Left ventricle myocardium inferior (tissue), 1 donor: ENCODE measurements around the gene CR2. TPM values are rescaled to one million over a fixed set of nuclear protein-coding genes. Genes with fewer than 3 reads are reported as not detected.

Experiments
- DNase-seq: peaks from one replicate; pipeline ENCODE4 v3.0.0-alpha.2; 2020
- H3K27ac ChIP-seq: fragments of 200-600 bp; replicated peaks from 2 replicates; pipeline ENCODE4 v1.8.0; 2021
- H3K27me3 ChIP-seq: fragments of 200-600 bp; 2 replicates; pipeline ENCODE4 v1.8.0; 2021; ENCODE audit warnings: low read depth
- H3K36me3 ChIP-seq: fragments of 200-600 bp; 2 replicates; pipeline ENCODE4 v1.8.0; 2021
- H3K4me1 ChIP-seq: fragments of 200-600 bp; 2 replicates; pipeline ENCODE4 v1.8.0; 2021
- H3K4me3 ChIP-seq: fragments of 200-600 bp; 2 replicates; pipeline ENCODE4 v1.8.0; 2021; ENCODE audit warnings: mild to moderate bottlenecking, moderate library complexity
- H3K9me3 ChIP-seq: fragments of 200-600 bp; replicated peaks from 2 replicates; pipeline ENCODE4 v1.8.0; 2021
- intact Hi-C: fragments of 100-400 bp; cut with micrococcal nuclease; formaldehyde crosslinking; loops from one replicate; pipeline ENCODE4 v1.11.0; 2022
- total RNA-seq: library from RNA; stranded (reverse); fragmentation: NEBNext Ultra II Directional; extraction: Animal tissue kit (Norgen Biotek cat#: 25700); gene quantifications from one replicate; pipeline ENCODE4 v1.2.1, GENCODE V29; 2021
- TF ChIP-seq, protein P1 (sequence below): fragments of 200-600 bp; IDR thresholded peaks from 2 replicates; pipeline ENCODE4 v1.8.0; 2021; ENCODE audit warnings: antibody characterized with exemption, mild to moderate bottlenecking, borderline replicate concordance
- donor health status: DM: no; HTN: yes; CAD: no; lungs with severe emphysema.

The CR2 gene
- total RNA-seq, 1 donor from 2014 or later: not detected

DNA sequence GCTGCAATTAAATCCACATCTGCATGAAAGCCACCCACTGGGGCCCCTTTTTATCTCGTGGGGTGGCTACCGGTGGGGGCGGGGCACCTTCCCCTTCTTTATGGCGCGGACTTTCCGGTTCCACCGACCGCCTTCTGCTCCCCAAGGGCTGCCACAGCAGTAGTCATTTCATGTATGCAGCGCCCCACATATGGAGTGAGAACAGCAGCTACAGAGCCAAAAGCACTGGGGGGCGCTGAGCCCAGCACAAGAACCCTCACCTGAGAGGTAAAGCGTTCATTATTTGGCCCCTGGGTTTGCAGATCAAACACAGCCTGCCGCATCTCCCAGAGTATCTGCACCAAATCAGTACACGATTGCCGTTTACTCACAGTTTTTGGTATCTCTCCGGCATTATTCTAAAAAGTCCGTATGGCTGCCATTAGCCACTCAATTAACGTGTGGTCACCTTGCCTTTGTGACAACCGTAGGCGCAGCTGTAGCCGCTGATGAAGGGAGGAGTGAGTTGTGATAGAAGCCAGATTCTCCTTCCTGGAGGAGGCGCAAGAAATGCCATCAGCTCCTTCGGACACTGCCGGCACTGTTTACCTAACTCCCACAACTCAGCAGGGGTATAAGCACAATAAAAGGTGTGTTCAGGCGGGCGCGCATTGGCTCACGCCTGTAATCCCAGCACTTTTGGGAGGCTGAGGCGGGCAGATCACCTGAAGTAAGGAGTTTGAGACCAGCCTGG is 30.4 kb upstream of the CR2 start:
- TF ChIP-seq, protein P1, sequence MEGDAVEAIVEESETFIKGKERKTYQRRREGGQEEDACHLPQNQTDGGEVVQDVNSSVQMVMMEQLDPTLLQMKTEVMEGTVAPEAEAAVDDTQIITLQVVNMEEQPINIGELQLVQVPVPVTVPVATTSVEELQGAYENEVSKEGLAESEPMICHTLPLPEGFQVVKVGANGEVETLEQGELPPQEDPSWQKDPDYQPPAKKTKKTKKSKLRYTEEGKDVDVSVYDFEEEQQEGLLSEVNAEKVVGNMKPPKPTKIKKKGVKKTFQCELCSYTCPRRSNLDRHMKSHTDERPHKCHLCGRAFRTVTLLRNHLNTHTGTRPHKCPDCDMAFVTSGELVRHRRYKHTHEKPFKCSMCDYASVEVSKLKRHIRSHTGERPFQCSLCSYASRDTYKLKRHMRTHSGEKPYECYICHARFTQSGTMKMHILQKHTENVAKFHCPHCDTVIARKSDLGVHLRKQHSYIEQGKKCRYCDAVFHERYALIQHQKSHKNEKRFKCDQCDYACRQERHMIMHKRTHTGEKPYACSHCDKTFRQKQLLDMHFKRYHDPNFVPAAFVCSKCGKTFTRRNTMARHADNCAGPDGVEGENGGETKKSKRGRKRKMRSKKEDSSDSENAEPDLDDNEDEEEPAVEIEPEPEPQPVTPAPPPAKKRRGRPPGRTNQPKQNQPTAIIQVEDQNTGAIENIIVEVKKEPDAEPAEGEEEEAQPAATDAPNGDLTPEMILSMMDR: no peak
- intact Hi-C loops: no loop called here

DNA sequence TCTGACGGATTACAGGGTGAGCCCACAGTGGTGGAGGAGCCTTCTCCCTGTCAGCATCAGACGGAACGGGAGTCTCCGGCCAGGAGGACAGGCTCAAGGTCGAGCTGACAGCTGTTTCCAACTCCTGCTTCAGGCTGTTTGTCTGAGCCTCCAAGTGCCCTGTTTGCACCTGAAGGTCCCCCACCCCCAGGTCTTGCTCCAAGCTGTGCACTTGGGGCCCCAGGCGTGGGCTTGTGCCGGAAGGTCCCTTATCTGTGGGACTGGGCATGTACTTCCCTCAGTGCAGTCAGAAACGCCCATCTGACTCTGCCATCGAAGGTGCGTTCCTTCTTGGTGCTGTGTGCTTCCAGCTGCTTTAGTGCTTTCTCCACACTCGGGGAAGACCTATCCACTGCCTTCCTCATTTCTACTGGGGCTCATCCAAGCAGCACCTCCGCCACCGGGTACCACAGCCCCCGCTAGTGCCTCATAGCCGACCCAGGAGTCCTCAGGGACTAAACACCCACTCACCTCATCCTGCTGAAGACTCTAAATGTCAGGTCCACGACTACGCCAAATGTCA is 29.5 kb upstream of the CR2 start:
- Histone ChIP-seq H3K27me3 (peaks cover 55% of the 10 kb centered on the region), H3K9me3 (peaks cover 19% of the 10 kb centered on the region), H3K4me1 (no peaks in the 10 kb centered on the region), H3K4me3 (no peak overlapping the region), H3K36me3 (no peaks in the 10 kb centered on the region), H3K27ac (no peak overlapping the region)
- no peak for DNase-seq
- intact Hi-C loops: no loop called here
- TF ChIP-seq, protein P1: no peak

More for the DNA sequence above, 30.4 kb upstream of the CR2 start:
- Histone ChIP-seq H3K27me3 (peaks cover 55% of the 10 kb centered on the region), H3K4me1 (no peaks in the 10 kb centered on the region), H3K9me3 (peaks cover 27% of the 10 kb centered on the region), H3K4me3 (no peak overlapping the region), H3K27ac (no peak overlapping the region), H3K36me3 (no peaks in the 10 kb centered on the region)
- no peak for DNase-seq

DNA sequence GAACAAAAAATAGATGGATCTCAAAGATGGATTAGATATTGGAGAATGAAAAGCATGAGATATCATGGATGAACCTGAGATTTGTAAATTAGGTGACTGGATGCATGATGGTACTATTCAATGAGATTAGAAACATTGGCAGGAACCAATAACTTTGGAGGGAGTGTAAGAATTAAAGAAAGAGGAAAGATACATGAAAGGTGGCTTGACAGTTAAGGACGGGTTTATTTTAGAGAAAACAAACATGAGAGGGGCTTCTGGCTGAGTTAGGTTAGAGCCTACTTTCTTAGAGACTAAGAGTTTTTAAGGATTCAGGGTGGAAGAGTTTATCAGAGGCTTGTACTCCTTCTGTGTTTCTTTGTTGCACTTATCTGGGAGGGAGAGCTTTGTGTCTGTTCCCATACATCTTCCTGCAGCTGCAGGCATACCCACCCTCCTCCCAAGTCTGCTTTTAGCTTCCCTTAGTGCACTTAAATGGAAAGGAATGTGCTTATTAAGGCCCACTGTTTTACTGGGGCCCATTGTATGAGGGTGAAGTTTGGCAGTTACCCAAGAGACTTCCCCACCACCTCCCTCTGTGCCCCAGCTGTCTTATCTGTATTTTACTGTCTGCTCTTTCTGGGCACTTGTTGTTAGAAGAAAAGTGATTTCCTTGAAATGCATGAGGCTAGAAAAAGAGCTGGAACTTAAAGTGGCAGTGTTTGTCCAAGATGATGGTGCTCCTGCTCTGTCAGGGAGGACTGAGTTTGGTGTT is 26.1 kb upstream of the CR2 start:
- Histone ChIP-seq H3K27ac (no peak overlapping the region), H3K27me3 (peaks cover 38% of the 10 kb centered on the region), H3K4me1 (no peaks in the 10 kb centered on the region), H3K9me3 (no peaks in the 10 kb centered on the region), H3K36me3 (no peaks in the 10 kb centered on the region), H3K4me3 (no peak overlapping the region)
- TF ChIP-seq, protein P1: no peak
- no peak for DNase-seq
- intact Hi-C loops: no loop called here

DNA sequence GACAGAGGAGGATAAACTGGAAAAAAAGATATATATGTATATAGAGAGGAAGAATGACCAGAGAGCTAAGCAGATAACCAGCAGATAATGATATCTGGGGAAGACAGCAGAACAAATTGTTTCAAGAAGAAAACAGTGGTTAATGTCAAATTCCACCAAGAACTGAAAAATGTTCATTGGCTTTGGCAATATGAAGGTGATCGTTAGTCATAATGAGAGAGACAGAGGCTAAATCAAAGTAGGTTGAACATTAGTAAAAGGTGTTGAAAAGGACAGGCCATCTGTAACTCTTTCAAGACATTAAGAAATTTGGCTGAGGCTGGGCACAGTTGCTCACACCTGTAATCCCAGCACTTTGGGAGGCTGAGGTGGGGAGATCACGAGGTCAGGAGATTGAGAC is 25.3 kb upstream of the CR2 start:
- Histone ChIP-seq H3K36me3 (no peaks in the 10 kb centered on the region), H3K27ac (no peak overlapping the region), H3K4me3 (no peak overlapping the region), H3K4me1 (no peaks in the 10 kb centered on the region), H3K27me3 (peaks cover 30% of the 10 kb centered on the region), H3K9me3 (no peaks in the 10 kb centered on the region)
- TF ChIP-seq, protein P1: no peak
- intact Hi-C loops: no loop called here
- DNase-seq: no peak

DNA sequence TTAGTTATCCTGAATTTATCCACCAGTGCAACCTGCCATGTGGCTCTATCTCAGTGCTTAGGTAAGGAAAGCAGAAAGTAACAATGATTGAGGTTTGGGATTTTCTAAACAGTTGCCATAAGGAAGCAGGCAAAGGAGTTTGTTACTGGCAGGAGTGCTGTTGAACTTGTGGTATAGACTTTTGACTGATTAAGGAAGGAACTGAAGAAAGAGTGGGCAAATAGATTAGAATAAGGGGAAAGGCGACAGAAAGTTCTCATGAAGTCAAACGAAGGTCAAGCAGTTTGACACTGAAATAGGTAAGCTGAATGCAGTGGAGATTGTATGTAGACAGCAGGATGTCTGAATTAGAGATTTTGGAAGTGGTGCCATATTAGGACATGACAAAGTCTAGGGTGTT is 24.2 kb upstream of the CR2 start:
- Histone ChIP-seq H3K27me3 (peaks cover 27% of the 10 kb centered on the region), H3K9me3 (no peaks in the 10 kb centered on the region), H3K36me3 (no peaks in the 10 kb centered on the region), H3K27ac (no peak overlapping the region), H3K4me1 (no peaks in the 10 kb centered on the region), H3K4me3 (no peak overlapping the region)
- DNase-seq: no peak
- TF ChIP-seq, protein P1: no peak
- intact Hi-C loops: no loop called here
